A549 (cell line): ENCODE measurements around the gene TUBA1C. TPM values are rescaled to one million over a fixed set of nuclear protein-coding genes. Genes with fewer than 3 reads are reported as not detected.

Experiments used
- ATAC-seq, 2 experiments: fragments of 200-7000 bp in 1 of 2; fragments of >200 bp in 1 of 2; cut with Nextera tagmentation in 1 of 2; cut with Tn5 transposase in 1 of 2; 3 replicates each; pipeline versions ENCODE4 v1.8.0 to v1.9.1; 2018 to 2020; ENCODE audit warnings: mild to moderate bottlenecking in 1 of 2, moderate library complexity in 1 of 2
- CTCF ChIA-PET: fragments of 300-600 bp; sonication (Branson Sonifier 250); formaldehyde crosslinking; extraction: SDS; loops from one replicate; lab custom pipeline; 2021; ENCODE audit warnings: antibody characterized with exemption, inconsistent platforms; lab: Yijun Ruan, JAX
- POLR2A ChIA-PET: fragments of 350-600 bp; formaldehyde crosslinking; extraction: SDS; loops from one replicate; lab custom pipeline; 2021; ENCODE audit warnings: antibody characterized with exemption, inconsistent platforms; lab: Yijun Ruan, JAX
- DNase-seq, 2 experiments: peaks; one replicate each; pipeline versions ENCODE4 v3.0.0 to v3.0.0-alpha.2; 2011 to 2016; ENCODE audit warnings: low read depth in 1 of 2, low spot score in 1 of 2
- FAIRE-seq: peaks from 2 replicates; lab custom pipeline; 2011; peaks lifted over from hg19 to GRCh38; lab: Jason Lieb, UNC
- H3K27ac ChIP-seq, 2 experiments: fragments of >200 bp; sonication (Bioruptor Twin); formaldehyde crosslinking; 3 replicates each; pipeline ENCODE4 v1.5.1; 2016 to 2017
- H3K4me1 ChIP-seq: fragments of >200 bp; sonication (Bioruptor Twin); formaldehyde crosslinking; 3 replicates; pipeline ENCODE4 v1.6.1; 2016
- H3K4me2 ChIP-seq: fragments of >200 bp; sonication (Bioruptor Twin); formaldehyde crosslinking; 3 replicates; pipeline ENCODE4 v1.6.1; 2016
- H3K4me3 ChIP-seq: fragments of >200 bp; sonication (Bioruptor Twin); formaldehyde crosslinking; 3 replicates; pipeline ENCODE4 v1.5.1; 2016
- H3K9me3 ChIP-seq: fragments of >200 bp; sonication (Bioruptor Twin); formaldehyde crosslinking; 3 replicates; pipeline ENCODE4 v1.6.1; 2016
- CBX2 ChIP-seq: fragments of 200-600 bp; sonication (generic); IDR thresholded peaks from 2 replicates; pipeline ENCODE4 v1.6.1; 2016; ENCODE audit warnings: low read depth, mild to moderate bottlenecking, borderline replicate concordance
- CHD2 ChIP-seq: fragments of 150-350 bp; IDR thresholded peaks from 2 replicates; pipeline ENCODE4 v1.6.1; 2014; ENCODE audit warnings: low read length; ENCODE audit not compliant: partially characterized antibody
- CHD4 ChIP-seq: fragments of 200-600 bp; sonication (generic); IDR thresholded peaks from 2 replicates; pipeline ENCODE4 v1.6.1; 2016; ENCODE audit warnings: antibody characterized with exemption, mild to moderate bottlenecking, borderline replicate concordance
- CTCF ChIP-seq: fragments of >200 bp; sonication (Bioruptor Twin); formaldehyde crosslinking; IDR thresholded peaks from 3 replicates; pipeline ENCODE4 v1.5.1; 2016
- EHF ChIP-seq: fragments of 250-450 bp; sonication (Bioruptor Pico); IDR thresholded peaks from 2 replicates; pipeline ENCODE4 v1.5.0; 2020; ENCODE audit warnings: mild to moderate bottlenecking
- EHMT2 ChIP-seq: fragments of 200-600 bp; sonication (generic); IDR thresholded peaks from 2 replicates; pipeline ENCODE4 v1.6.1; 2016; ENCODE audit warnings: antibody characterized with exemption, low read depth, mild to moderate bottlenecking, moderate library complexity
- FOSB ChIP-seq: fragments of 250-450 bp; sonication (Bioruptor Pico); IDR thresholded peaks from 2 replicates; pipeline ENCODE4 v1.5.0; 2020; ENCODE audit warnings: mild to moderate bottlenecking, moderate library complexity
- FOSL2 ChIP-seq, 2 experiments: fragments of 450-650 bp in 1 of 2; fragments of >200 bp in 1 of 2; sonication (Bioruptor Twin) in 1 of 2; formaldehyde crosslinking; IDR thresholded peaks; 2 replicates each; pipeline versions ENCODE4 v1.5.0 to v1.6.1; 2016 to 2020; ENCODE audit warnings: mild to moderate bottlenecking in 1 of 2, moderate library complexity in 1 of 2
- FOXS1 ChIP-seq: fragments of 250-450 bp; sonication (Bioruptor Pico); IDR thresholded peaks from 2 replicates; pipeline ENCODE4 v1.5.0; 2020; ENCODE audit warnings: mild to moderate bottlenecking, moderate library complexity
- GATA3 ChIP-seq: IDR thresholded peaks from 2 replicates; pipeline ENCODE4 v1.6.1; 2012; ENCODE audit warnings: borderline replicate concordance
- HDAC2 ChIP-seq: fragments of 200-600 bp; sonication (generic); IDR thresholded peaks from 2 replicates; pipeline ENCODE4 v1.6.1; 2016
- JUN ChIP-seq, 2 experiments: fragments of >200 bp; sonication (Bioruptor Twin); formaldehyde crosslinking; IDR thresholded peaks; 2 replicates in 1 of 2; 3 replicates in 1 of 2; pipeline ENCODE4 v1.6.1; 2016 to 2017
- KDM1A ChIP-seq: fragments of 200-600 bp; sonication (generic); IDR thresholded peaks from 2 replicates; pipeline ENCODE4 v1.6.1; 2016; ENCODE audit warnings: low read depth, mild to moderate bottlenecking
- MYC ChIP-seq: IDR thresholded peaks from 2 replicates; pipeline ENCODE4 v1.6.1; 2012; ENCODE audit warnings: mild to moderate bottlenecking, inconsistent platforms, low read length, improper control_type of control experiment, borderline replicate concordance
- NR3C1 ChIP-seq: fragments of >200 bp; sonication (Bioruptor Twin); formaldehyde crosslinking; IDR thresholded peaks from 3 replicates; pipeline ENCODE4 v1.6.1; 2017
- PHF8 ChIP-seq: fragments of 200-600 bp; sonication (generic); IDR thresholded peaks from 2 replicates; pipeline ENCODE4 v1.6.1; 2016; ENCODE audit warnings: low read depth, mild to moderate bottlenecking, antibody characterized with exemption, moderate library complexity, borderline replicate concordance
- RARB ChIP-seq: fragments of 250-450 bp; sonication (Bioruptor Pico); IDR thresholded peaks from 2 replicates; pipeline ENCODE4 v1.8.0; 2021; ENCODE audit warnings: mild to moderate bottlenecking, moderate library complexity
- SMC3 ChIP-seq: fragments of >200 bp; sonication (Bioruptor Twin); formaldehyde crosslinking; IDR thresholded peaks from 3 replicates; pipeline ENCODE4 v1.6.1; 2018; ENCODE audit warnings: inconsistent platforms
- SREBF2 ChIP-seq: fragments of 450-650 bp; IDR thresholded peaks from 2 replicates; pipeline ENCODE4 v1.6.1; 2014; ENCODE audit warnings: mild to moderate bottlenecking, moderate library complexity
- TP53 ChIP-seq: fragments of 250-450 bp; sonication (Bioruptor Pico); IDR thresholded peaks from 2 replicates; pipeline ENCODE4 v1.5.0; 2021; ENCODE audit warnings: mild to moderate bottlenecking, moderate library complexity
- USF2 ChIP-seq: fragments of 450-650 bp; IDR thresholded peaks from 2 replicates; pipeline ENCODE4 v1.6.1; 2014; ENCODE audit warnings: antibody characterized with exemption
- ZFP36 ChIP-seq: fragments of 450-650 bp; IDR thresholded peaks from 2 replicates; pipeline ENCODE4 v1.6.1; 2014; ENCODE audit warnings: borderline replicate concordance; ENCODE audit not compliant: partially characterized antibody
- ZNF302 ChIP-seq: fragments of 250-450 bp; sonication (Bioruptor Pico); IDR thresholded peaks from 2 replicates; pipeline ENCODE4 v1.9.0; 2021; ENCODE audit warnings: inconsistent platforms, mild to moderate bottlenecking, moderate library complexity
- ZSCAN20 ChIP-seq: fragments of 250-450 bp; sonication (Bioruptor Pico); IDR thresholded peaks from 2 replicates; pipeline ENCODE4 v1.8.0; 2022; ENCODE audit warnings: mild to moderate bottlenecking, moderate library complexity
- WGBS: methylation state at CpG from one replicate; pipeline ENCODE4 v1.1.6; 2017; ENCODE audit errors: missing lambda C conversion rate; 5-methylcytosine and 5-hydroxymethylcytosine counted together
- polyA plus RNA-seq, 4 experiments: library from polyadenylated mRNA; depleted of rRNA in 3 of 4; stranded (reverse); fragments of >200 nt; fragmentation: RNase III in 1 of 4; extraction: RNeasy Plus Mini Kit Qiagen cat#74134 plus additional on column Dnase treatment in 1 of 4; gene quantifications; 2 replicates in 3 of 4; 3 replicates in 1 of 4; pipeline ENCODE4 v1.2.3, GENCODE V29; 2011 to 2017

Gene TUBA1C
- polyA plus RNA-seq, 2 of the 4 experiments (the other 2 are of a cell fraction) = 1,183 to 1,656 TPM

GRCh38 chr12:49227713-49228112 is 37.2 kb upstream of the TUBA1C start:
- whole genome bisulfite sequencing = 90% methylated on average over 3 of the region's 3 CpGs
- H3K4me1 ChIP-seq = no peaks in the 10 kb centered on the region
- ATAC-seq (no peak), FAIRE-seq (no peak), DNase-seq (no peak)
- CTCF ChIA-PET = no interaction called here
- TF ChIP-seq FOSB (CRISPR knock-in tag) (no peak), CHD2 (no peak), GATA3 (no peak), NR3C1 (no peak), SREBF2 (no peak), CHD4 (no peak), SMC3 (no peak), EHMT2 (no peak)
- POLR2A ChIA-PET = interaction anchor here (1.4 kb wide), 1 partner anchor 98 kb away, joined by 4 read pairs; no protein-coding TSS in a partner anchor
- no peak overlapping the region for H3K27ac ChIP-seq
- no peak overlapping the region for H3K4me2 ChIP-seq
- H3K9me3 ChIP-seq = no peaks in the 10 kb centered on the region
- H3K4me3 ChIP-seq = no peak overlapping the region

GRCh38 chr12:49228653-49229052 is 36.2 kb upstream of the TUBA1C start:
- H3K4me2 ChIP-seq = no peak overlapping the region
- DNase-seq (no peak), FAIRE-seq (no peak), ATAC-seq (no peak)
- POLR2A ChIA-PET = interaction anchor here (1.4 kb wide), 1 partner anchor 99 kb away, joined by 4 read pairs; no protein-coding TSS in a partner anchor
- CTCF ChIA-PET = no interaction called here
- no peak overlapping the region for H3K27ac ChIP-seq
- no peak for TF ChIP-seq CBX2
- TF ChIP-seq ZFP36 = no peak
- TF ChIP-seq ZNF302 (CRISPR knock-in tag) = no peak
- TF ChIP-seq PHF8 = no peak
- no peak for TF ChIP-seq RARB (CRISPR knock-in tag)
- no peak for TF ChIP-seq JUN (IDR thresholded peaks at IDR 0.05)
- TF ChIP-seq USF2 = no peak
- 70% methylated on average over 3 of the region's 3 CpGs for WGBS
- H3K9me3 ChIP-seq = no peaks in the 10 kb centered on the region
- H3K4me3 ChIP-seq = no peak overlapping the region
- no peaks in the 10 kb centered on the region for H3K4me1 ChIP-seq

- Histone ChIP-seq H3K4me1 (peaks cover 3% of the 10 kb centered on the region; the same call in 1 of the 3 replicates), H3K4me2 (no peak overlapping the region), H3K4me3 (no peak overlapping the region), H3K9me3 (no peaks in the 10 kb centered on the region), H3K27ac (no peak overlapping the region)
- ATAC-seq (no peak), DNase-seq (no peak)
- POLR2A ChIA-PET = interaction anchor here (0.6 to 1.8 kb wide), 2 partner anchors 42 to 55 kb away, joined by 5 to 6 read pairs; partner anchors contain the start of gene TUBA1A
- CTCF ChIA-PET = interaction anchor here (0.7 to 6.9 kb wide), 11 partner anchors 13 to 166 kb away, joined by 3 to 64 read pairs (median 4); partner anchors contain the start of genes TUBA1A and TUBA1B
- WGBS = 60% methylated on average over 6 of the region's 6 CpGs
- TF ChIP-seq MYC (no peak), EHF (CRISPR knock-in tag) (no peak)
- TF ChIP-seq, all 56 proteins: peak for 0
- FAIRE-seq = no peak
Measured at GRCh38 chr12:49230176-49230804, 34.6 kb upstream of the TUBA1C start.

GRCh38 chr12:49230805-49231194 is 34.1 kb upstream of the TUBA1C start:
- Histone ChIP-seq H3K9me3 (no peaks in the 10 kb centered on the region), H3K4me1 (peaks cover 3% of the 10 kb centered on the region; the same call in 1 of the 3 replicates), H3K4me3 (no peak overlapping the region), H3K27ac (no peak overlapping the region), H3K4me2 (no peak overlapping the region)
- FAIRE-seq = no peak
- ChIA-PET POLR2A (interaction anchor here (0.6 to 1.8 kb wide), 2 partner anchors 42 to 55 kb away, joined by 5 to 6 read pairs; partner anchors contain the start of gene TUBA1A), CTCF (interaction anchor here (0.7 to 6.9 kb wide), 11 partner anchors 13 to 166 kb away, joined by 3 to 64 read pairs (median 4); partner anchors contain the start of genes TUBA1A and TUBA1B)
- ATAC-seq = no peak
- 62% methylated on average over 3 of the region's 3 CpGs for WGBS
- no peak for DNase-seq
- TF ChIP-seq CBX2 (no peak), CHD4 (no peak), ZSCAN20 (CRISPR knock-in tag) (no peak), TP53 (CRISPR knock-in tag) (no peak), FOSL2 (IDR thresholded peaks at IDR 0.05) (no peak), FOSL2 (CRISPR knock-in tag; IDR thresholded peaks at IDR 0.05) (no peak), HDAC2 (no peak), KDM1A (no peak), NR3C1 (no peak), CHD2 (no peak), FOXS1 (CRISPR knock-in tag) (no peak), PHF8 (no peak), CTCF (no peak), ZFP36 (no peak), JUN (IDR thresholded peaks at IDR 0.05) (no peak), USF2 (no peak), FOSB (CRISPR knock-in tag) (no peak)
